Jurkat, Clone E6-1 (cell line): ENCODE measurements around the gene ADCY2.

Experiments
- DNase-seq: peaks from one replicate; pipeline ENCODE4 v3.0.0-alpha.2; 2011; ENCODE audit warnings: low read depth, low spot score
- H3K4me3 ChIP-seq: 2 replicates; pipeline ENCODE4 v1.5.1; 2011; ENCODE audit warnings: mild to moderate bottlenecking, low read length, control low read depth, moderate library complexity

The ADCY2 gene

DNA sequence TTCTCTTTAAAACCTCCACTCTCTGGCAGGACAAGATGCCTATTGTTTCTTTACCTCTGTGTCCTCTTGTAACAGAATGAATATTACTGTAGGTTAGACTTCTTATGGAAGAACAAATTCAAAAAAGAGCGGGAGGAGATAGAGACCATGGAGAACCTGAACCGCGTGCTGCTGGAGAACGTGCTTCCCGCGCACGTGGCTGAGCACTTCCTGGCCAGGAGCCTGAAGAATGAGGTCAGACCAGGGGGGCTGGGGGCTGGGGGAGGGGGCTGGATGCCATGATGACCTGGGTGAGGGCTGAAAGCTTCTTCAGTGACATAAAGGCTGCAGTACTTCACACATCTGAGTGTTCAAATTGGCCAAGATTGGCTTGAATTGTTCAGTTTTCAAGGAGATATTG, 393.6 kb downstream of the ADCY2 start:
- no peak overlapping the region for H3K4me3 ChIP-seq
- no peak for DNase-seq

DNA sequence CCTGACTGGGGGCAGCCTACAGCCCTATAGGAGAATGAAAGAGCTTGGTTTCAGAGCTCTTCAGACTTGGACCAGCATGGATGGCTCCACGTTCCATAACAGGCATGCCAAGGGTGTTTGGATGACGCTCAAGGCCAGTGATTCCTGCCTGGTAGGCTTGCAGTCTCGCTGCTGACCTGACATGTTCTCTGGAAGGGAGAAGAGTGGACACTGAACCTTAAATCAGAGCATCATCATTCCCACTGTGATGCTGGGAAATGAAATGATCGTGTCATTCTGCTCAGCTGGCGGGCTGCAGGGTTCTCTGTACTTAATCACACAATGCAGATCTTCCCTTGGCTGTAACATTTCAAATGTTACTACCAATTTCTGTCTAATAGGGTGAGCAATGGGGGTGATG, 398.0 kb downstream of the ADCY2 start:
- no peak for DNase-seq
- no peak overlapping the region for H3K4me3 ChIP-seq

- DNase-seq, result no peak
Observed at GRCh38 chr5:7794311-7794710, 398.4 kb downstream of the ADCY2 start.

DNA sequence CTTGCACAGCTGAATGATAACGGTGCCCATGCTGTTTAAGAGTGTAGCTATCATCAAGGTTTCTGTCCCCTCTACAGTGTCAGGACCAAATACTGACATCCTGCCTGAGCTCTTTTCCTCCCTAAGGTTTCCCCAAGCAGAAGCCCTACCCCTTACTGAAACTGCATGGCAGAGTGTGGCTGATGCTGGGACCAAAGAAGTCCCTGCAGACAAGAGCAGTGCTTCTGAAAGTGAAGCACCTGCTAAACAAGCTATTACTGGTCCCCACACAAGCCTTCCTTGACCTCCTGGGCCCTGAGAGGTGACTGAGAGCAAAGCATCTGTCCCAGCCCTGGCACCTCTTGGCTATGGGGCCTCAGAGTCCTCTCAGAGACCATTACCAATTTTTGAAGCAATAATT, 398.9 kb downstream of the ADCY2 start:
- no peak overlapping the region for H3K4me3 ChIP-seq
- no peak for DNase-seq

More at GRCh38 chr5:7794311-7794710, 398.4 kb downstream of the ADCY2 start:
- no peak overlapping the region for H3K4me3 ChIP-seq

- H3K4me3 ChIP-seq, result no peak overlapping the region
- DNase-seq, result no peak
Observed at GRCh38 chr5:7795306-7795705, 399.4 kb downstream of the ADCY2 start.

GRCh38 chr5:7801891-7802614, 406.1 kb downstream of the ADCY2 start:
- H3K4me3 ChIP-seq, result no peak overlapping the region
- no peak for DNase-seq

GRCh38 chr5:7802855-7803254, 406.9 kb downstream of the ADCY2 start:
- DNase-seq, result no peak
- no peak overlapping the region for H3K4me3 ChIP-seq

DNA sequence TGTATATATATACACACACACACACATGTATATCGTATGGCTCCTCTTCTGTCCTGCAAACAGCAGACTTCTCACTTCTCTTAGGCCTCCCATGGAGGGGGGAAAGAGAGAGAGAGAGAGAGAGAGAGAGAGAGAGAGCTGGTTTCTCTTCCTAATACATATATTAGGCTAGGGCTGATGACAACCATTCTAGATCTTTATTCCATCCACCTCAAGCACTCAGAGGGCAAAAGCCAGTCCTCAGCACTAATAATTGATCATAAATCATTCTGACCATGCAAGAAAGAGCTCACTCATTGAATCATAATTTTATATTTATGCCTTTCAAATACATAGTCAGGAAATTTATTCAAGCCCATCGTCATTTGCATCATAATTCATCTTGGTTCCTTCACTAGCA, 408.0 kb downstream of the ADCY2 start:
- no peak for DNase-seq
- H3K4me3 ChIP-seq, result no peak overlapping the region

- DNase-seq, result no peak
Observed at GRCh38 chr5:7805379-7805778, 409.4 kb downstream of the ADCY2 start.

GRCh38 chr5:7808998-7809397, 413.1 kb downstream of the ADCY2 start:
- DNase-seq, result no peak
- H3K4me3 ChIP-seq, result no peak overlapping the region

More at GRCh38 chr5:7805379-7805778, 409.4 kb downstream of the ADCY2 start:
- no peak overlapping the region for H3K4me3 ChIP-seq

GRCh38 chr5:7811715-7812114, 415.8 kb downstream of the ADCY2 start:
- no peak for DNase-seq
- H3K4me3 ChIP-seq, result no peak overlapping the region

GRCh38 chr5:7813007-7813406, 417.1 kb downstream of the ADCY2 start:
- H3K4me3 ChIP-seq, result no peak overlapping the region
- no peak for DNase-seq

DNA sequence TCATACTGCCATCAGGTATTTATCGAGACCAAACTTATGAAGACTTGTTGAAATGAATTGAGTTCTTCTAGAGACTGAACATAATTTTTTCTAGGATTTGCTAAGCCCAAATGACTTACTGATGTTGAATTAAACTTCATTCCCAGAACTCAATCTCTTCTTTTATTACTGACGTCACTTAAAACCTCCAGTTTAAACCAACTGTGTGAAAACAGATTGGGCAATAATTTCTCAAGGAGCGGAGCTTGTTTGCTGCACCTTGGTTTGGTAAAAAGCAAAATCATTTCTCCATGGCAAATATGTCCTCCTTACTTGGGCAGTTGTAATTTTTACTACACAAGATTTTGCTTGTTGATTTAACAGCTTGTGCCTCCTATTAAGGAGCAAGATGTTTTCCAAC, 417.6 kb downstream of the ADCY2 start:
- no peak overlapping the region for H3K4me3 ChIP-seq
- no peak for DNase-seq

DNA sequence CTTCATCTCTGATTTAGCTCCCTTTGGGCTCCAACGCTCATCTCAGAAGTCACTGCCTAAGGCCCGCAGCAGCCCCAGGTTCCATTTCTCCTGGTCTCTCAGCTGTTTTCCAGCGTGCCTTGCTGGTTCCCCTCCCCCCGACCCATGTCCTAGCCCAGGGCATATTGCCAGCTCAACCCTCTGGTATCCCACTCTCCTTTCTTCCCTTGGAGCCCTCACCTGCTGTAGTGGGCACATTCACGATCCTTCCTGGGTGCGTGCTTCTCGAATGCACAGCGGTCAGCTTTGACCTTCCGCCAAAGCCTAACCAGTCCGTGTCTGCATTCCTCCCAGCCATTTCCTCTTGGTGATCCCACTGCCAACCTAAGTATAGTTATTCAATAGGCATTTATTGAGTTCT, 418.9 kb downstream of the ADCY2 start:
- DNase-seq, result no peak
- no peak overlapping the region for H3K4me3 ChIP-seq

GRCh38 chr5:7815892-7816534, 420.1 kb downstream of the ADCY2 start:
- H3K4me3 ChIP-seq, result no peak overlapping the region
- DNase-seq, result peak; percentile 15

GRCh38 chr5:7816535-7816901, 420.6 kb downstream of the ADCY2 start:
- DNase-seq, result no peak
- no peak overlapping the region for H3K4me3 ChIP-seq

- no peak for DNase-seq
- no peak overlapping the region for H3K4me3 ChIP-seq
Observed at GRCh38 chr5:7822449-7822848, 426.5 kb downstream of the ADCY2 start.

GRCh38 chr5:7823594-7823993, 427.7 kb downstream of the ADCY2 start:
- no peak overlapping the region for H3K4me3 ChIP-seq
- no peak for DNase-seq

DNA sequence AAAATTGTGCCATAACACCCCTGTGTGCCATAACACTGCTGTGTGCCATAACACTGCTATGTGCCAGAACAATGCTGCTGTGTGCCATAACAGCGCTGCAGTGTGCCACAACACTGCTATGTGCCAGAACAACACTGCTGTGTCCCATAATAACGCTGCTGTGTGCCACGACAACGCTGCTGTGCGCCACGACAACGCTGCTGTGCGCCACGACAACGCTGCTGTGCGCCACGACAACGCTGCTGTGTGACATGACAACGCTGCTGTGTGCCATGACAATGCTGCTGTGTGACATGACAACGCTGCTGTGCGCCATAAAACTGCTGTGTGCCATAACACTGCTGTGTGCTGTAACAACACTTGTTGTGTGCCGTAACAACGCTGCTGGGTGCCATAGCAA, 429.1 kb downstream of the ADCY2 start:
- no peak for DNase-seq
- no peak overlapping the region for H3K4me3 ChIP-seq

DNA sequence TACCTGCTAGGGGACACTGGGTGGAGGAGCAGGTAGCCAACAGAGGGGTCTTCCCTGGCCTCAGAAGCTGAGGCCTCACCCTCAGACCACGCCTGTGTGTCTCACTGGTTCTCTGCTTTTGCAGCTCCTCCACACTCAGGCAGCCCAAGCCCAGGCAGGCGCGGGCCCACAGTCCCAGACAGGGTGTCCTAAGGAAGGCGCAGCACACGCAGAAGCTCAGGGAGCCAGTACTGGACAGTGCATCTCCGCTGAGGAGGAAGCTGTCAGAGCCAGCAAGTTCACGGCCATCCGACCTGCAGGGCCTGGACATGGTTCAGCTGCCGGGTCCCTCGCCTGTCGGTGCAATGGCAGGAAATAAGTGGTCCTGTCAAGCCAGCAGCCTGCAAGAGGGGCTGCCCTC, 429.7 kb downstream of the ADCY2 start:
- no peak for DNase-seq
- H3K4me3 ChIP-seq, result no peak overlapping the region

DNA sequence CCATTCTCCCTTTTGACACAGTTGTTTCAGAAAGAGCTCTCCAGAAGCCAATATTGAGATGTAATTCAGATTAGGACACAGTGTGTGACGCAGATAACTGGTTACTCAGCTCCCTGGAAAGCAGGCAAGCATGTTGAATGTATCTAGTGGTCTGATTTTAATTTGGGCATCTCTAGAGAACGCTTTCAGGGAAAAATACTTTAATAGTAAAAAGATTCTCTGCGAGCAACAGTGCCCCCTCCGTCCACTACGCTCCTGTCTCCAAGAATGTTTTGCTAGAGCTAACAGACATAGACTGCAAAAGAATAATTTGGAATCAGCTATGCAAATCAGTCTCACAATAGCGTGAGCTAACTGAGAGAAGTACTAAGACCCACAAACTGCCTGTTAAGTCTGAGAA, 431.7 kb downstream of the ADCY2 start:
- DNase-seq, result no peak
- no peak overlapping the region for H3K4me3 ChIP-seq
